Cerebellar nuclear complex (tissue), 1 donor: ENCODE data around the gene OR10H1.
"Not testable (repeated sequence)": the region's sequence is repeated elsewhere in the genome, so short reads cannot be mapped to it uniquely, and the experiment has no call there.

Source experiments
- DNase-seq, 2 experiments: peaks; one replicate each; lab custom pipeline; 2025; lab: John Stamatoyannopoulos, UW

The OR10H1 gene

GRCh38 chr19:15774159-15774558 lies 41.3 kb downstream of the OR10H1 start:
- DNase-seq: not testable (repeated sequence)

GRCh38 chr19:15769586-15769985 lies 45.9 kb downstream of the OR10H1 start:
- no peak for DNase-seq

GRCh38 chr19:15759962-15760565 lies 55.4 kb downstream of the OR10H1 start:
- DNase-seq: no peak

GRCh38 chr19:15758379-15758778 lies 57.1 kb downstream of the OR10H1 start:
- no peak for DNase-seq
